Suprapubic skin (tissue), 4 donors: ENCODE results near the gene RAD23A. TPM values are rescaled to one million over a fixed set of nuclear protein-coding genes. Genes with fewer than 3 reads are reported as not detected.
"Not testable (repeated sequence)": the region's sequence is repeated elsewhere in the genome, so short reads cannot be mapped to it uniquely, and the experiment has no call there.

Source experiments
- DNase-seq, 2 donors: peaks; one replicate each; pipeline ENCODE4 v3.0.0-alpha.2; 2019; ENCODE audit warnings: low spot score in 2 of 2
- H3K27ac ChIP-seq: fragments of 200-600 bp; sonication (generic); one replicate; pipeline ENCODE4 v1.5.1; 2019
- H3K27me3 ChIP-seq: fragments of 200-600 bp; sonication (generic); one replicate; pipeline ENCODE4 v1.5.1; 2019
- H3K36me3 ChIP-seq: fragments of 200-600 bp; sonication (generic); one replicate; pipeline ENCODE4 v1.5.1; 2019
- H3K4me1 ChIP-seq: fragments of 200-600 bp; sonication (generic); one replicate; pipeline ENCODE4 v1.5.1; 2019
- H3K4me3 ChIP-seq: fragments of 200-600 bp; sonication (generic); one replicate; pipeline ENCODE4 v1.5.1; 2019; ENCODE audit warnings: mild to moderate bottlenecking
- H3K9me3 ChIP-seq: fragments of 200-600 bp; sonication (generic); one replicate; pipeline ENCODE4 v1.5.1; 2019
- CTCF ChIP-seq, 2 donors: fragments of 200-600 bp in 1 of 2; fragments of 450-650 bp in 1 of 2; sonication (generic) in 1 of 2; IDR thresholded peaks; one replicate each; pipeline ENCODE4 v1.5.1; 2016 to 2019; ENCODE audit warnings: antibody characterized with exemption in 2 of 2, mild to moderate bottlenecking in 1 of 2, moderate library complexity in 1 of 2
- EP300 ChIP-seq: sonication (generic); formaldehyde crosslinking; IDR thresholded peaks from one replicate; pipeline ENCODE4 v1.6.1; 2017; ENCODE audit warnings: antibody characterized with exemption
- POLR2A ChIP-seq, 2 donors: fragments of 450-650 bp; IDR thresholded peaks; one replicate each; pipeline ENCODE4 v1.6.1; 2017; ENCODE audit warnings: antibody characterized with exemption in 2 of 2, mild to moderate bottlenecking in 2 of 2, moderate library complexity in 2 of 2
- POLR2AphosphoS5 ChIP-seq, 3 donors: sonication (generic); formaldehyde crosslinking; IDR thresholded peaks; one replicate each; pipeline ENCODE4 v1.6.1; 2017; ENCODE audit warnings: antibody characterized with exemption in 3 of 3
- WGBS: methylation state at CpG from one replicate; pipeline ENCODE4 v1.1.5; 2018; 5-methylcytosine and 5-hydroxymethylcytosine counted together
- total RNA-seq, 4 donors: library from RNA; depleted of rRNA; stranded (reverse); fragments of >200 nt; gene quantifications; one replicate each; pipeline ENCODE4 v1.1.0, GENCODE V29; 2016

RAD23A gene
- total RNA-seq, 4 donors from 2014 or later, result 95.4 to 120 (median 109) TPM

DNA sequence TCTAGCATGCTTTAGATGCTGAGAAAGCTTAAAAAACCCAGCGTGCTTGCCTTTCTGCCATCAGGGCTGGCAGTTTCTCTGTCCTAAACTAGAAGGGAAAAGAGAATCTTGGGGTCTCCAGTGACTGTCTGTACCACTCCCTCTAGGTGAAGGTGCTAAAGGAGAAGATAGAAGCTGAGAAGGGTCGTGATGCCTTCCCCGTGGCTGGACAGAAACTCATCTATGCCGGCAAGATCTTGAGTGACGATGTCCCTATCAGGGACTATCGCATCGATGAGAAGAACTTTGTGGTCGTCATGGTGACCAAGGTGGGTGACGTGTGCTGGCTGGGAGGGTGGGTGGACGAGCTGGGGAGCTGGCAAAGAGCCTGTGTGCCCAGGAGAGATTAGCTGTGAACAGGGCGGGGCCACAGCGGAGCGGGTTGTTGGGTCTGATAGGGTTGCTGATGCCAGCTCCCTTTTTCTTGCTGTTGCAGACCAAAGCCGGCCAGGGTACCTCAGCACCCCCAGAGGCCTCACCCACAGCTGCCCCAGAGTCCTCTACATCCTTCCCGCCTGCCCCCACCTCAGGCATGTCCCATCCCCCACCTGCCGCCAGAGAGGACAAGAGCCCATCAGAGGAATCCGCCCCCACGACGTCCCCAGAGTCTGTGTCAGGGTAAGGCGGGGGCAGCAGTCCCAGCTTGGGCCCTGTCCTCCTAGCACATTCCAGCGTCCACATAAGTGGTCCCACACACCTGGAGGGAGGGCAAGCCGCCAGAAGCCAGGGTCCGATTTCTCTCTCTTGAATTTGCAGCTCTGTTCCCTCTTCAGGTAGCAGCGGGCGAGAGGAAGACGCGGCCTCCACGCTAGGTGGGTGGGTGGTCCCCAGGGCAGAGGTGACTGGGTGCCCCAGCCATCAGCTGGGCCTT lies 2.3 kb downstream of the RAD23A start:
- H3K9me3 ChIP-seq, result no peaks in the 10 kb centered on the region
- no peak for DNase-seq
- TF ChIP-seq EP300, result no peak
- no peak for TF ChIP-seq POLR2AphosphoS5 (IDR thresholded peaks at IDR 0.05)
- no peak for TF ChIP-seq POLR2A (IDR thresholded peaks at IDR 0.05)
- no peak for TF ChIP-seq CTCF (IDR thresholded peaks at IDR 0.05)
- peaks cover 69% of the 10 kb centered on the region for H3K36me3 ChIP-seq
- no peaks in the 10 kb centered on the region for H3K27me3 ChIP-seq
- peaks cover 34% of the 10 kb centered on the region for H3K4me1 ChIP-seq
- no peak overlapping the region for H3K4me3 ChIP-seq
- 81% methylated on average over 28 of the region's 28 CpGs for WGBS
- no peak overlapping the region for H3K27ac ChIP-seq

- TF ChIP-seq POLR2A (IDR thresholded peaks at IDR 0.05) (no peak), POLR2AphosphoS5 (IDR thresholded peaks at IDR 0.05) (no peak), EP300 (no peak), CTCF (IDR thresholded peaks at IDR 0.05) (no peak)
- H3K27me3 ChIP-seq, result no peaks in the 10 kb centered on the region
- no peak overlapping the region for H3K27ac ChIP-seq
- WGBS, result 94% methylated on average over 18 of the region's 30 CpGs
- H3K9me3 ChIP-seq, result no peaks in the 10 kb centered on the region
- H3K4me3 ChIP-seq, result no peak overlapping the region
- H3K36me3 ChIP-seq, result peaks cover 70% of the 10 kb centered on the region
- peaks cover 39% of the 10 kb centered on the region for H3K4me1 ChIP-seq
- no peak for DNase-seq
Observed at GRCh38 chr19:12948612-12949362, 3.1 kb downstream of the RAD23A start.

DNA sequence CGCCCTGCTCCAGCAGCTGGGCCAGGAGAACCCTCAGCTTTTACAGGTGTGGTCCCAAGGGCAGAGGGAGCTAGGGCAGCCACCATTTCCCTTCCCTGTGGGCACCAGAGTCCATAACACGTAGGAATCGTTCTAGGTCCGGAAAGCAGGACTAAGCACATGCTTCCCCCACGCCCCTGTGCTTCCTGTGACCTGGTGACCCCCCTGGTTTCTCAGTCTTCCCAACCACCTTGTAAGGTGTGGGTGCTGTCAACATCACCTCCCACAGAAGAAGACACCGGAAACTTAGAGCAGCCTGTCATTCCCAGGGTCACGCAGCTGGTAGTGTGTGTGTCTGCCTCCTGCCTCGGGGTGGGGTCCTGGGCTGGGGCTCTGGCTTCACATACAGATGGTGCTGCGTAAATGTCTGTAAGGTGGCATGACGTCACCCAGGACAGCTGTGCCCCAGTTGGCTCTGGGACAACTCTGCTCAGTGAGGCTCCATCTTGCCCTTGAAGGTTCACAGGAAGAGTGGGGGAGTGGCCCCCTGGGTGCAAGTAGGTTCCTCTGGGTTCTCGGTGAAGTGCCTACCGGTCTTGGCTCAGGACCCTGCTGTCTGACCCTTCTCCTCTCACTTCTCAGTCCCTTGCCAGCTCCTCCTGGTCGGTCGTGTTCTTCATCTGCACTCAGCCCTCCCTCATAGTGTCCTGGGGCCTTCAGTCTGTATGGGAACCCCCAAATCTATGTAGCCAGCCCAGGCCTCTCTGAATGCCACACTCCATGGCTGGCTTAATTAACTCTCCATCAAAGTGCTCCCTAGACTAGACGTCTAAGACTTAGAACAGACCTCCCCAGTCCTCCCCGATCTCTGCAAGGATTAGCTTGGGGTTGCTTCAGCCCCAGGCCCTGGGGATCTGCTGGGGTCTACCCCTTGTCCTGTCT lies 4.0 kb downstream of the RAD23A start:
- Histone ChIP-seq H3K27ac (no peak overlapping the region), H3K36me3 (peaks cover 70% of the 10 kb centered on the region), H3K27me3 (no peaks in the 10 kb centered on the region), H3K4me3 (no peak overlapping the region), H3K9me3 (no peaks in the 10 kb centered on the region), H3K4me1 (peaks cover 47% of the 10 kb centered on the region)
- WGBS, result 73% methylated on average over 12 of the region's 16 CpGs
- no peak for DNase-seq
- TF ChIP-seq EP300 (no peak), POLR2AphosphoS5 (IDR thresholded peaks at IDR 0.05) (no peak), CTCF (IDR thresholded peaks at IDR 0.05) (no peak), POLR2A (IDR thresholded peaks at IDR 0.05) (no peak)

DNA sequence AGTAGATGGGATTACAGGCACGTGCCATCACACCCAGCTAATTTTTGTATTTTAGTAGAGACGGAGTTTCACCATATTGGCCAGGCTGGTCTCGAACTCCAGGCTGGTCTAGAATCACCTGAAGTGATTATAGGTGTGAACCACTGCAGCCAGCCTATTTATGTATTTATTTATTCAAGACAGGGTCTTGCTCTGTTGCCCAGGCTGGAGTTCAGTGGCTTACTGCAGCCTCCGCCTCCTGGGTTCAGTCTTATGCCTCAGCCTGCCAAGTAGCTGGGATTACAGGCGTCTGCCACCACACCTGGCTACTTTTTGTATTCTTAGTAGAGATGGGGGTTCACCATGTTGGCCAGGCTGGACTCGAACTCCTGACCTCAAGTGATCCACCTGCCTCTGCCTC lies 6.4 kb downstream of the RAD23A start:
- Histone ChIP-seq H3K36me3 (peaks cover 69% of the 10 kb centered on the region), H3K4me1 (peaks cover 51% of the 10 kb centered on the region), H3K27ac (peak overlapping the region; percentile 17)
- H3K4me3 ChIP-seq, H3K9me3 ChIP-seq, H3K27me3 ChIP-seq, DNase-seq: not testable (repeated sequence)
- WGBS, result 95% methylated on average over 6 of the region's 6 CpGs

- 55% methylated on average over 12 of the region's 12 CpGs for WGBS
- DNase-seq, result no peak
- Histone ChIP-seq H3K36me3 (peaks cover 69% of the 10 kb centered on the region), H3K4me3 (no peak overlapping the region), H3K27ac (peak overlapping the region; percentile 17), H3K4me1 (peaks cover 48% of the 10 kb centered on the region), H3K27me3 (no peaks in the 10 kb centered on the region), H3K9me3 (no peaks in the 10 kb centered on the region)
- TF ChIP-seq CTCF (IDR thresholded peaks at IDR 0.05) (no peak), POLR2AphosphoS5 (IDR thresholded peaks at IDR 0.05) (no peak), POLR2A (IDR thresholded peaks at IDR 0.05) (no peak), EP300 (no peak)
Observed at GRCh38 chr19:12952488-12953137, 7.0 kb downstream of the RAD23A start.
